GM06990 (cell line): Measurements from ENCODE around the gene TYK2.

Experiments used
- DNase-seq: peaks from one replicate; pipeline ENCODE4 v3.0.0-alpha.2; 2011; ENCODE audit not compliant: insufficient read length; ENCODE audit errors: extremely low read depth
- H3K27me3 ChIP-seq: replicated peaks from 2 replicates; pipeline ENCODE4 v1.6.0; 2011; ENCODE audit warnings: low read length; ENCODE audit not compliant: control insufficient read depth, insufficient read depth
- H3K36me3 ChIP-seq: 2 replicates; pipeline ENCODE4 v1.5.1; 2011; ENCODE audit warnings: low read length; ENCODE audit not compliant: control insufficient read depth, insufficient read depth
- H3K4me3 ChIP-seq: replicated peaks from 2 replicates; pipeline ENCODE4 v1.5.1; 2011; ENCODE audit warnings: low read depth, mild to moderate bottlenecking, control low read depth, low read length
- CTCF ChIP-seq: IDR thresholded peaks from 2 replicates; pipeline ENCODE4 v1.5.1; 2011; ENCODE audit warnings: low read length, control low read depth, mild to moderate bottlenecking, inconsistent platforms; ENCODE audit not compliant: insufficient read depth, poor library complexity, severe bottlenecking

Gene TYK2

GRCh38 chr19:10333758-10334587 lies 46.4 kb downstream of the TYK2 start:
- no peak for TF ChIP-seq CTCF
- no peaks in the 10 kb centered on the region for H3K27me3 ChIP-seq
- peaks cover 28% of the 10 kb centered on the region for H3K36me3 ChIP-seq
- no peak for DNase-seq
- H3K4me3 ChIP-seq: peak overlapping the region; percentile 93

- H3K36me3 ChIP-seq: peaks cover 35% of the 10 kb centered on the region
- no peaks in the 10 kb centered on the region for H3K27me3 ChIP-seq
- peak; percentile 98 for DNase-seq
- TF ChIP-seq CTCF: no peak
- peak within 1 kb of the TSS; percentile 93 for H3K4me3 ChIP-seq
Observed at GRCh38 chr19:10332965-10333757, 47.2 kb downstream of the TYK2 start, which contains the start of gene RAVER1. Gene RAVER1 (minus strand): TSS chr19:10333529. CDS start chr19:10333507, 22 bp downstream.

- no peak for TF ChIP-seq CTCF
- H3K36me3 ChIP-seq: peaks cover 42% of the 10 kb centered on the region
- DNase-seq: no peak
- H3K27me3 ChIP-seq: no peaks in the 10 kb centered on the region
- peak overlapping the region; percentile 93 for H3K4me3 ChIP-seq
Observed at GRCh38 chr19:10332158-10332964, 48.0 kb downstream of the TYK2 start.

GRCh38 chr19:10329555-10329954 lies 50.8 kb downstream of the TYK2 start:
- Histone ChIP-seq H3K27me3 (no peaks in the 10 kb centered on the region), H3K36me3 (peaks cover 48% of the 10 kb centered on the region), H3K4me3 (no peak overlapping the region)
- TF ChIP-seq CTCF: no peak
- DNase-seq: no peak

GRCh38 chr19:10328558-10329429 lies 51.6 kb downstream of the TYK2 start:
- no peak for TF ChIP-seq CTCF
- no peak overlapping the region for H3K4me3 ChIP-seq
- H3K36me3 ChIP-seq: peaks cover 45% of the 10 kb centered on the region
- no peak for DNase-seq
- no peaks in the 10 kb centered on the region for H3K27me3 ChIP-seq
